Measurements from ENCODE around the gene CNTNAP2.

GRCh38 chr7:147861945-147862344, 1745.3 kb downstream of the CNTNAP2 start:
- TF ChIP-seq CTCF (IDR thresholded peaks at IDR 0.05), result no peak
- no peak for TF ChIP-seq POLR2A (IDR thresholded peaks at IDR 0.05)

All from lower leg skin (tissue), 3 donors.